Fibroblast of skin of left quadriceps (primary cell): ENCODE data around the gene UXS1.
"Not testable (repeated sequence)": the region's sequence is repeated elsewhere in the genome, so short reads cannot be mapped to it uniquely, and the experiment has no call there.

Experiments used
- DNase-seq, 2 experiments: peaks; one replicate each; pipeline ENCODE4 v3.0.0-alpha.2; 2013; ENCODE audit warnings: low read depth in 2 of 2

Gene UXS1

DNA sequence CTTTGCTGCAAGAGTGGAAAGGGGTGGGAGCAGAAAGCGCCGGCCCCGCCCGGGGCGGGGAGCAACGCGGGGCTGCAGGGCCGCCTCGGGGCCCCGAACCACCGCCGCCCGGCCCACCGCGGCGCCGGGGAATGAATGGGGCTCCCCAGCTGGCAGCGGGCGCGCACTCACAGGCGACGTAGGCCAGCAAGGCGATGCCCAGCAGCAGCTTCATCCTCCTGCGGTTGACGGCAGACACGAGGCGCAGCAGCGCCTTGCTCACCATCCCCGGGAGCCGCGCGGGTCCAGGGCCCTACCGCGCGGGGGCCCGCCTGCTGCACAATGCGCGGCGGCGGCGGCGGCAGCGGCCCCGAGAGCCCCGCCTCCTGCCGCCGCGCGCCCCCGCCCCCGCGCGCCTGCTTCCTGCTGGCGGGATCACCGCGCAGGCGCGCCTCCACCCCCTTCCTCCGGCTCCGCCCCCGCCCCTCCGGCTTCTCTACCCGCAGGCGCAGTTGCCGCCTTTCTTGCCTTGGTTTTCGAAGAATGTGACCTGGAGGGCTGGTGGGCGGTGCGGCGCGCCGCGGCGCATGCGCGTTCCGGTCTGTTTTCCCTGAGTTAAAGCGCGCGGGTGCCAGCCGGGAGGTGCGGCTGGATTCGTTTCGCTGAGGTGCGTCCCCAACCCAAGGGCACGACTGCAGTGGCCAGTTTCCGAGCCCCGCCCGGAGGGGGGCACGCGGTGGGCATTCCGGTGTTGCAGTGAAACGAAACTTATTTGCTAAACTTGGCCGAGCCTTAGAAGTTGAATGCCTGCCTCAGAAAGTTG lies at the start of gene UXS1:
Gene UXS1, minus strand, starts transcription at position 325 of the 802 bp plus-strand sequence. Its CDS starts 60 bp downstream, at position 265.
- peak; percentile 94 to 95 for DNase-seq

DNA sequence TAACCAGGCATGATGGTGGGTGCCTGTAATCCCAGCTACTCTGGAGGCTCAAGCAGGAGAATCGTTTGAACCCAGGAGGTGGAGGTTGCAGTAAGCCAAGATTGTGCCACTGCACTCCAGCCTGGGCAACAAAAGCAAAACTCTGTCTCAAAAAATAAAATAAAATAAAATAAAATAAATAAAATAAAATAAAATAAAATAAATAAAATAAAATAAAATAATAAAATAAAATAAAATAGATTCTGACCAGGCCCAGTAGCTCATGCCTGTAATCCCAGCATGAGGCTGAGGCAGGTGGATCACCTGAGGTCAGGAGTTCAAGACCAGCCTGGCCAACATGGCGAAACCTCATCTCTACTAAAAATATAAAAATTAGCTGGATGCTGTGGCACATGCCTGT lies 45.4 kb upstream of the UXS1 start:
- not testable (repeated sequence) for DNase-seq

- DNase-seq: not testable (repeated sequence)
Observed at GRCh38 chr2:106235392-106235791, 41.3 kb upstream of the UXS1 start.

DNA sequence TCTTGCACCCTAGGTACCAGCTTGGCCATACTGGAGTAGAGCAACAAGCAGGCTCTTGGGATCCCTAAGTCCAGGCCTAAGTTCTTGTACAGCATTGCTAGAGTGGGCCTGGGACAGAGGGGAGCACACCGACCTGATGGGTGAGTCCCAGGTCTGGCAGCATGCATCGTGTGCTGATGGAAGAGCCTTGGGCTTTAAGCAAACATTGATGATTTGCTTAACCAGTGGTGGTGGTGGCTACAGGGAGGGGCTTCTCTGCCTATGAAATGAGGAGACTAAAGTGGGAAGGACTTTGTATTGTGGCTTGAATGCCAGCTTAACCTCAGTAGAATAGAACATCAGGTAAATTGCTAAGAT lies 39.2 kb upstream of the UXS1 start:
- DNase-seq: no peak

- DNase-seq: no peak
Observed at GRCh38 chr2:106232638-106233349, 38.7 kb upstream of the UXS1 start.

DNA sequence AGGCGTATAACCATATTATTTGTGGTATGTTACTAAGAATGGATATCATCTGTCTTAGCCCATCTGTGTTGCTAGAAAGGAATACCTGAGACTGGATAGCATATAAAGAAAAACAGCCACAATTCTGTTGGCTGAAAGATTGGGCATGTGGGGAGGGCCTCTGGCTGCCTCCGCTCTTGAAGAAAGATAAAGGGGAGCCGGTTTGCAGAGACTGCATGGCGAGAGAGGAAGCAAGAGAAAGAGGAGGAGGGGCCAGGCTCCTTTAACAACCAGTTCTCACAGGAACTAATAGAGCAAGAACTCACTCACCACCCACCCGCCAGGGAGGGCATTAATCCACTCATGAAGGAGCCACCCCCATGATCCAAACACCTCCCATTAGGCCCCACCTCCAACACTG lies 29.2 kb upstream of the UXS1 start:
- no peak for DNase-seq

- DNase-seq: not testable (repeated sequence)
Observed at GRCh38 chr2:106222057-106222456, 28.0 kb upstream of the UXS1 start.

DNA sequence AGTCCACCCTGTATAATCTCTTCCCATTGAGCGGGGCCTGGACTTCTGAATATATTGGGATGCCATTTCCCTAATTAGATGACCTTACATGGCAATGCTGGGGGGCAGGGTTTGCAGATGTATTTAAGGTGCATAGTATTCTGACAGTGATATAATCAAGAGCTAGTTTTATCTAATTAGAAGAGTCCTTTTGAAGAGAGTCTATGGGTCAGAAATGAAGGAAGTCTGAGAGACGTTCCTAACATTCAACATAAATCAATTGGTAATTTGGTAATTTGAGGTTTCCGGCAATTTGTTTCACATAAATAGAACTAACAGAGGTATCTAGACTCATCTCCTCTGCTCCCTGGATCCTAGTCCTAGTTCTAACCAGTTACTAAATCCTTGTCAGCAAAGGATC lies 25.7 kb upstream of the UXS1 start:
- DNase-seq: no peak

GRCh38 chr2:106219157-106219556 lies 25.1 kb upstream of the UXS1 start:
- DNase-seq: not testable (repeated sequence)

- DNase-seq: no peak
Observed at GRCh38 chr2:106208874-106209273, 14.8 kb upstream of the UXS1 start.

DNA sequence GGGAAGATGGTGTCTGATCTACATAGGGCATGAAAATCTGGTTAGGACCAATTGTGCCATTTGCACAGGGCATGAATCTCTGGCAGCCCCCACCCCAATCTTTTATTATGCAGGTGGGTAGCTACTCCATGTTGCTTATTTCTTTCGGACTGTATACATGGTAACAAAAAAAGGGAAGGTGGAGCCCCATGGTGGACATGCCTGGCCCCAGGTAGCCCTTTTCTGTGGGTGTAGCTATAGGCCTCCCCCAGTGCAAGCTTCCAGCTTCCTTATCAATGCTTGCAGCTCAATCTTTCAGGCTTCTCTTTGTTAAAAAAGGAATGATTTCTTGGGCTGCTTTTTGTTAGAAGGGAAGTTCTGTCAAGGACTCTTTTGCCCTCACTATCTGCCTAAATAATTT lies 14.3 kb upstream of the UXS1 start:
- DNase-seq: no peak

DNA sequence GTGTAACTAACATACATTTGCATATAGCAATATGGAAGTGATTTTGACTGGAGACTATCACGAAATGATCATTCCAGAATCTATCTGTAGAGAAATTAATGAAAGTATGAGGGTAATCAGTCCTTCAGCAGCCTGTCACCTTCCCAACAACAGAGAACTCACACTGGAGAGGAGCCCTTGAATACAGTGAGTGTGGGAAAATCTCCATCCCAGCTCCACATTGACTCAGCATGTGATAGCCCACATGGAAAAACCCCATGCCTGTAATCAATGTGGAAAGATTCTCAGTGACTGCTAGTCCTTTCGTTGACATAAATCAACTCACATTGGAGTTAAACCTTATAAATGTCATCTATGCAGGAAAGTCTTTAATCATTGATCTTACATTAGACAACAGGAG lies 13.1 kb upstream of the UXS1 start:
- DNase-seq: no peak

- DNase-seq: no peak
Observed at GRCh38 chr2:106205488-106205887, 11.4 kb upstream of the UXS1 start.

DNA sequence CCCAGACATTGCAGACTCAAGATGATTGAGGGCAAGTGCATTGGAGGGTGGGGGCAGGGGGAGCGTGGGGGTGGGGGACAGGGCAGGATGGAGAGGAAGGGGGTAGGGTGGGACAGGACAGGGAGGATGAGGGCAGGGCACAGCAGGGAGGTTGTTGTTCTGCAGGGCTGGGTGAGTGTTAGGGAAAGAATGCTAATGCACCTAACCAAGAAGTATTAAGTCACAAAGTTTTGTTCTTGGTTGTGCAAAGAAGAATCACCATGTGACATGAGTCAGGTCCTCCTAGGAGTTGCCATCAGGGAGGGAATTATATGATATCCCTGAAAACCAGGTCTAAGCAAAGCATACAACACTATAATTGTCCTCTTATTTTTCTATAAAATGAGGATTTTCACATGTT lies 10.4 kb upstream of the UXS1 start:
- not testable (repeated sequence) for DNase-seq

DNA sequence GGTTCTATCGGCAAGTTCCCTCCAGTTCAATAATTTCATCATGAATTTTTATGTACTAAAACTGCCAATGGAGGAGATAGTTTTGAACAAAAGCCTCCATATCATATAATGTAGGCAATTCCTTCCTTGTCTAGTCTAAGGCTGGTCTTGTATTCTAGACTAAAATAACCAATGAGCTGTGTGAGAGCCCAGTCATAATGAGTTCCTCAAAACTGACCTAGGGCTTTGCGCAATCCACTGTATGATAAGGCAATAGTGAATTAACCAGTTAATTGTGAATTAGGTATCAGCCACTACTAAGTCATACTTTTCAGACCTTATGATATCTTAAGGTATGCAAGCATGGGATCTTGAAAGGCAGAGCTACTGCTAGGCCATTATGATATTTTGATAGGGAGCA lies 7.6 kb upstream of the UXS1 start:
- no peak for DNase-seq

GRCh38 chr2:106197878-106198277 lies 3.8 kb upstream of the UXS1 start:
- DNase-seq: peak; percentile 91

DNA sequence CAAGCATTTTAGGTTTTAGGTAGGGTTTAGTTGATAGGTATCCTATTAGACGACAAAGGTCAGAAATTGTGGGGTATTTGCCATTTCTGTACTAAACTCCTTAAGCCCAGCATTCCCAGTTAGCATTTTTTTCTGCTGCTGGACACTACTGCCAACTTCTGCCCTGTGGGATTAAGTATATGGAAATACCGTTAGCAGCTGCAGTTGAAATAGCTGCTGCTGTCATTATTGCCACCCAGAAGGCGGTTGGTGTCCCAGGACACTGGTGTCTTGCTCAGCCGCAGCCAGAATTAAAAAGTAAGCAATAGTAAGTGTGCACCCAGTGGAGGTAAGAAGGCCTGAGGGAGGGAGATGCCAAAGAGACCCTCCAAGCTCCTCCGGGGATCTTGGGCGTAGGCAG lies 1.9 kb upstream of the UXS1 start:
- DNase-seq: no peak

- no peak for DNase-seq
Observed at GRCh38 chr2:106195456-106195855, 1.4 kb upstream of the UXS1 start.

DNA sequence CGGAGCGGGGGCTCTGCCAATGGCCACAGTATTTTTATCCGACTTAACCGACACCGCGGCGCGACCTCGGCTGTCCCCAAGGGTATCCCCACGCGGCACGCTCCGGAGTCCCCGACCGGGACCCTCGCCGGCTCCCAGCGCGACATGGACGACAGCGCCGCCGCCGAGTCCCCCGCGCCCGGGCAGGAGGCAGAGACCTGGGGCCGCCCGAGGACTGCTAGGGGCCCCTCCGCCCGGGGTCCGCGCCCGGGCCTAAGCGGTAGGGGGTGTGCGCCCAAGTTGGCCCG lies 468 bp downstream of the UXS1 start:
- DNase-seq: no peak

GRCh38 chr2:106192752-106193689 lies 1.1 kb downstream of the UXS1 start:
- DNase-seq: peak; percentile 71 to 75

- DNase-seq: no peak
Observed at GRCh38 chr2:106191511-106192016, 2.5 kb downstream of the UXS1 start.

DNA sequence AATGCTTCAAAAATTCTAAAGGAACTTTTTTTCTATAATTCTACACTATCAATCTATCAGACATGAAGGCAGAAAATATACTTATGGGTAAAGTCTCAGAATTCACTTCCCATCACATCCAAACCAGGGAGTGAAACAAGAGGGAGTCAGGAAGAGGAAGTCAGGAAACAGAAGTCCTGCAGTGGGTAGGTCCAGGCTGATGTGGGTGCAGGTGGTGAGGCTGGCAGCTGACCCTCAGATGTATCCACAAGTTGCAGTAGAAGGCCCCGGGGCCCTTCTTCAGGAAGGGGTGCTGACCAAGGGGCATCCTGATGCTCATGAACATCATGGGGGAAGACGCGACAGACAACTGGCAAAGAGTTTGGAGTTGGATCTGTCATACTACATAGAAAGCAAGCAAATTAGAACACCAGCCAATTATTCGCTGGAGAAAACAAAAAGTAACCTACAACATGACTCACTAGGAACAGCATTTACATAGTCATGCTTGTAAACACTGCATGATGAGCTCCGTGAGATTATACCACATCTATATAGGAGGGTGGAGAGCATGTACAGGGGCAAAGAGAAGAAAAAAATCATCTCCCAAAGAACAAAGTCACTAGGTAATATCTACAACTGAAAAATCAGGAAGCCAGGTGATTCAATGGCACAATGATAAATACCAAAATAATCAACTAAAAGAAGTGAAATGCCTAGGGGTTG lies 4.2 kb downstream of the UXS1 start:
- DNase-seq: no peak
